ENCODE data around the gene WDFY2.
"Not testable (repeated sequence)": the region's sequence is repeated elsewhere in the genome, so short reads cannot be mapped to it uniquely, and the experiment has no call there.

Gene WDFY2

DNA sequence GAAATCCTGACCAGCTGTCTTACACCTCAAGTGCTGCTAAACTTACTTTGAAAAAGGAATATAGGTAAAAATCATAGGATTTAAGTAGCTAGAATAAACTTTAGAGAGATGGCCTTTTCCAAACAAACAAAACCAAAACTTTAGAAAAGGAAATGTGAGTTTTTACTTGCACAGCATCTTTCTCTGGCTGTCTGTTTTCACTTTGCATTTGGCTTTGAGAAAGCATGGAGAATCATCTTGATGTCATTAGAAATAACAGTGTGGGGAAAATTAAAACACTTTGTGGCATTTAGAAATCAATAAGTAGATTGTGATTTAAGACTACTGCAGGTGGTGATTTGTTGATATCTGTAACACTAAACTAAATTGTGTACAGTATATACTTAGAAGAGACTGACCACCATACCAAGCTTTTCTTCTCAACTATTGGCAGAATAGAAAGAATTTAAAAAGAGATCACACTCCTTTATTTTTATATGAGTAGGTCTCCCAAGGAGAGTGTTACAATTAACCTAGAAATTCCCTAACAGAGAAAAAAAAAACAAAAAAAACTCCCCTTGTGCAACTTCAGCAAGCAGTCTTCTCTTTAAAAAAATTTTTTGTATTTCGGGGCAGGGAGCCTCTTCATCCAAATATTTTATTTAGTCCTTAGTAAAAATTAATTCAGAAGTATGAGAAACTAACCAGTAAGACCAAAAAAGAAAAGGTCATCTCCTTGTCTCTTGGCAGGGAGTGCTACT, 6.1 kb downstream of the WDFY2 start:
- WGBS (ENCODE audit: extremely low coverage, insufficient coverage, insufficient read length), result no CpG with 5 or more reads among the region's 1 CpG

DNA sequence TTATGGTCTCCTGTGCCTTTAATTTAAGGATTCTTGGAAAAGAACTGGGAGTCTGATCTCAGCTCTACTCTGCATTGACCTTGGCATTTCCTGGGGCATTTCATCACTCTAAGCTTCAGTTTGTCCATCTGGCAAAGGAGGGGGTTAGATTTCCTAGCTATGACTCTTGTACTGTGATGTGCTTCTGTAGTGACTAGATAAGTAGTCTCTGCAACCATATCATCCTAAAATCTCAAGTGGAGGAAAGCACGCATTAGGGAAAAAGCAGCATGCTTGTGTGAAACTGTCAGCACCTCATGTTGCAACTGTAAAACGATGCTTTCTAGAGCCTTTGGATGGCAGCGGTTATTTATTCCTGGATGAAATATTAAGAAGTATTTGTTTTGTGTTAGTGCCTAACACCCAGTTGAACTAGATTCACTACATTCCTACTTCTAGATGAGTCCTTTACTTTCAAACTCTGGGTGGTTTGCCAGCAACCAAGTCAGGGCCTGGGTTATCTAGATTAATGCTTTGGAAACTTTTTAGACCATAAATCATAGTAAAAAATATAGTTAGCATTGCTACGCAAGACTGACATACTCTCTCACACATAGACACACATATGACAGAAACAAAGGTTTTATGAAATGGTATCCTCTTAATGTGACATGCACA, 6.8 kb downstream of the WDFY2 start:
- H3K27ac ChIP-seq (ENCODE audit: low read depth, low read length), result no peak overlapping the region
- no peak overlapping the region for H3K14ac ChIP-seq (ENCODE audit: low read length)
- no peak overlapping the region for H2BK120ac ChIP-seq (ENCODE audit: insufficient read depth, low read length, poor library complexity)
- no peak overlapping the region for H3K4ac ChIP-seq (ENCODE audit: low read depth, low read length)
- H2BK12ac ChIP-seq (ENCODE audit: low read length), result no peak overlapping the region
- H3K36me3 ChIP-seq (ENCODE audit: control insufficient read depth in 1 of 2, insufficient read depth in 2 of 2, low read length in 2 of 2), result peaks cover 0 to 2% of the 10 kb centered on the region in 2 experiments
- no peak overlapping the region for H3K4me3 ChIP-seq (ENCODE audit: low read depth, low read length)
- DNase-seq, result peak; percentile 75 to 95
- H3K9me3 ChIP-seq (ENCODE audit: insufficient read depth, low read depth, low read length), result peaks cover 2% of the 10 kb centered on the region
- WGBS (ENCODE audit: extremely low coverage, insufficient coverage, insufficient read length), result no CpG with 5 or more reads among the region's 4 CpGs
- H3K18ac ChIP-seq (ENCODE audit: low read length), result no peak overlapping the region
- H2AK5ac ChIP-seq (ENCODE audit: low read length), result no peak overlapping the region
- H3K79me1 ChIP-seq (ENCODE audit: low read length), result no peaks in the 10 kb centered on the region
- no peaks in the 10 kb centered on the region for H3K27me3 ChIP-seq (ENCODE audit: insufficient read depth, low read length)
- H4K8ac ChIP-seq (ENCODE audit: low read depth, low read length), result no peak overlapping the region
- H3K4me2 ChIP-seq (ENCODE audit: low read length), result peak overlapping the region; percentile 25
- no peak overlapping the region for H4K12ac ChIP-seq (ENCODE audit: low read depth, low read length)
- H2AFZ ChIP-seq (ENCODE audit: insufficient read depth, low read length, poor library complexity), result no peak overlapping the region
- no peak overlapping the region for H3K9ac ChIP-seq (ENCODE audit: low read length)
- peaks cover 7% of the 10 kb centered on the region for H3K79me2 ChIP-seq (ENCODE audit: control insufficient read depth, insufficient read depth, low read length, poor library complexity)
- peaks cover 6 to 10% of the 10 kb centered on the region in 2 experiments for H3K4me1 ChIP-seq (ENCODE audit: control insufficient read depth in 1 of 2, insufficient read depth in 2 of 2, low read length in 2 of 2)
- no peak overlapping the region for H3K23ac ChIP-seq (ENCODE audit: low read length)
- H2BK5ac ChIP-seq (ENCODE audit: low read depth, low read length, poor library complexity), result no peak overlapping the region
- no peak overlapping the region for H4K91ac ChIP-seq (ENCODE audit: low read depth, low read length)

More for the DNA sequence above, 6.1 kb downstream of the WDFY2 start:
- H3K27ac ChIP-seq (ENCODE audit: low read depth, low read length), result no peak overlapping the region
- H3K9ac ChIP-seq (ENCODE audit: low read length), result no peak overlapping the region
- H3K4me2 ChIP-seq (ENCODE audit: low read length), result peak overlapping the region; percentile 25
- peaks cover 2% of the 10 kb centered on the region for H3K9me3 ChIP-seq (ENCODE audit: insufficient read depth, low read depth, low read length)
- no peak overlapping the region for H4K8ac ChIP-seq (ENCODE audit: low read depth, low read length)
- no peak overlapping the region for H4K12ac ChIP-seq (ENCODE audit: low read depth, low read length)
- H3K4ac ChIP-seq (ENCODE audit: low read depth, low read length), result no peak overlapping the region
- H2BK5ac ChIP-seq (ENCODE audit: low read depth, low read length, poor library complexity), result no peak overlapping the region
- DNase-seq, result no peak
- H3K14ac ChIP-seq (ENCODE audit: low read length), result no peak overlapping the region
- H2BK12ac ChIP-seq (ENCODE audit: low read length), result no peak overlapping the region
- H3K27me3 ChIP-seq (ENCODE audit: insufficient read depth, low read length), result no peaks in the 10 kb centered on the region
- H4K91ac ChIP-seq (ENCODE audit: low read depth, low read length), result no peak overlapping the region
- peaks cover 0 to 2% of the 10 kb centered on the region in 2 experiments for H3K36me3 ChIP-seq (ENCODE audit: control insufficient read depth in 1 of 2, insufficient read depth in 2 of 2, low read length in 2 of 2)
- H2AK5ac ChIP-seq (ENCODE audit: low read length), result no peak overlapping the region
- H2AFZ ChIP-seq (ENCODE audit: insufficient read depth, low read length, poor library complexity), result no peak overlapping the region
- peaks cover 6 to 10% of the 10 kb centered on the region in 2 experiments for H3K4me1 ChIP-seq (ENCODE audit: control insufficient read depth in 1 of 2, insufficient read depth in 2 of 2, low read length in 2 of 2)
- no peak overlapping the region for H3K18ac ChIP-seq (ENCODE audit: low read length)
- H3K79me1 ChIP-seq (ENCODE audit: low read length), result no peaks in the 10 kb centered on the region
- no peak overlapping the region for H3K23ac ChIP-seq (ENCODE audit: low read length)
- H3K79me2 ChIP-seq (ENCODE audit: control insufficient read depth, insufficient read depth, low read length, poor library complexity), result peaks cover 7% of the 10 kb centered on the region
- no peak overlapping the region for H2BK120ac ChIP-seq (ENCODE audit: insufficient read depth, low read length, poor library complexity)
- H3K4me3 ChIP-seq (ENCODE audit: low read depth, low read length), result no peak overlapping the region

DNA sequence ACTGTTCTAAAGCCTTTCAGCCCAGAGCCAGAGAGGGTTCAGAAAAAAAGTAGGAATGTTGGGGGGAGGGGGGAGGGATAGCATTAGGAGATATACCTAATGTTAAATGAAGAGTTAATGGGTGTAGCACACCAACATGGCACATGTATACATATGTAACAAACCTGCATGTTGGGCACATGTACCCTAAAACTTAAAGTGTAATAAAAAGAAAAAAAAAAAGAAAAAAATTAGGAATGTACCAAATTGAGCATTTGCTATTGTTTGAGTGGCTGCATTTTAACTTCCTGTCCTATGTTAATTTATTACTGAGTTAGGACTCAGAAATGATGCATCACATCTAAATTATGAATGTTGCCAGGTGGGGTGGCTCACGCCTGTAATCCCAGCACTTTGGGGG, 7.7 kb downstream of the WDFY2 start:
- H2BK120ac ChIP-seq (ENCODE audit: insufficient read depth, low read length, poor library complexity); H3K4me3 ChIP-seq (ENCODE audit: low read depth, low read length); H3K14ac ChIP-seq (ENCODE audit: low read length); DNase-seq; H4K91ac ChIP-seq (ENCODE audit: low read depth, low read length); H3K36me3 ChIP-seq (ENCODE audit: control insufficient read depth in 1 of 2, insufficient read depth in 2 of 2, low read length in 2 of 2); H3K23ac ChIP-seq (ENCODE audit: low read length); H3K27me3 ChIP-seq (ENCODE audit: insufficient read depth, low read length); H2AK5ac ChIP-seq (ENCODE audit: low read length); H3K18ac ChIP-seq (ENCODE audit: low read length); H2AFZ ChIP-seq (ENCODE audit: insufficient read depth, low read length, poor library complexity); H3K79me2 ChIP-seq (ENCODE audit: control insufficient read depth, insufficient read depth, low read length, poor library complexity); H3K27ac ChIP-seq (ENCODE audit: low read depth, low read length); H3K9ac ChIP-seq (ENCODE audit: low read length); H3K9me3 ChIP-seq (ENCODE audit: insufficient read depth, low read depth, low read length); H2BK5ac ChIP-seq (ENCODE audit: low read depth, low read length, poor library complexity); H3K4me2 ChIP-seq (ENCODE audit: low read length); H4K8ac ChIP-seq (ENCODE audit: low read depth, low read length); H2BK12ac ChIP-seq (ENCODE audit: low read length); H4K12ac ChIP-seq (ENCODE audit: low read depth, low read length); H3K79me1 ChIP-seq (ENCODE audit: low read length): not testable (repeated sequence)
- Histone ChIP-seq H3K4me1 (ENCODE audit: control insufficient read depth in 1 of 2, insufficient read depth in 2 of 2, low read length in 2 of 2) (peaks cover 6 to 14% of the 10 kb centered on the region in 2 experiments), H3K4ac (ENCODE audit: low read depth, low read length) (peak overlapping the region; percentile 69)
- WGBS (ENCODE audit: extremely low coverage, insufficient coverage, insufficient read length), result no CpG with 5 or more reads among the region's 1 CpG

DNA sequence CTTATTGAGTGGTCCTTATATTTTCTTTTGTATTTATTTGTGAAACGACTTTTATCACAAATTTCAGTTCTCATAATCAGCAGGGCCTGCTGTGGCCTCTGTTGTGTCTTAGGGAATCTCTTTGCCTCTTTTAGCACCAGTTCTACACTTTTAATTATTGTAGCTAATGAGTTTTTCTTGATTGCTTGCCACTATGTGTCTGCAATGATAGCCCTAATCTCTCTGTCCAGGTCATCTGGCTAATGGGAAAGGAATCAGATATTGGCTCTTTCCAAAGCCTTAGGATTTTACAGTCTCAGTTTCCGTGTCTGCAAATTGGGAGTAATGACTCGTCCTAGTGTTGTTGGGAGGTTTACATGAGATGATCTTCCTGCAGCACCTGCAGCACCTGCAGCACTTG, 10.2 kb downstream of the WDFY2 start:
- Histone ChIP-seq H3K18ac (ENCODE audit: low read length) (no peak overlapping the region), H2BK5ac (ENCODE audit: low read depth, low read length, poor library complexity) (no peak overlapping the region), H3K4me2 (ENCODE audit: low read length) (no peak overlapping the region), H2AK5ac (ENCODE audit: low read length) (no peak overlapping the region), H2AFZ (ENCODE audit: insufficient read depth, low read length, poor library complexity) (no peak overlapping the region), H3K23ac (ENCODE audit: low read length) (no peak overlapping the region), H3K9ac (ENCODE audit: low read length) (no peak overlapping the region), H3K4ac (ENCODE audit: low read depth, low read length) (peak overlapping the region; percentile 75), H3K9me3 (ENCODE audit: insufficient read depth, low read depth, low read length) (peaks cover 2% of the 10 kb centered on the region), H2BK12ac (ENCODE audit: low read length) (no peak overlapping the region), H3K36me3 (ENCODE audit: control insufficient read depth in 1 of 2, insufficient read depth in 2 of 2, low read length in 2 of 2) (peaks cover 0 to 2% of the 10 kb centered on the region in 2 experiments), H3K4me1 (ENCODE audit: control insufficient read depth in 1 of 2, insufficient read depth in 2 of 2, low read length in 2 of 2) (peaks cover 3 to 8% of the 10 kb centered on the region in 2 experiments), H3K79me1 (ENCODE audit: low read length) (no peaks in the 10 kb centered on the region), H4K8ac (ENCODE audit: low read depth, low read length) (no peak overlapping the region), H3K27me3 (ENCODE audit: insufficient read depth, low read length) (no peaks in the 10 kb centered on the region), H2BK120ac (ENCODE audit: insufficient read depth, low read length, poor library complexity) (no peak overlapping the region), H3K4me3 (ENCODE audit: low read depth, low read length) (no peak overlapping the region), H4K12ac (ENCODE audit: low read depth, low read length) (no peak overlapping the region), H3K27ac (ENCODE audit: low read depth, low read length) (no peak overlapping the region), H4K91ac (ENCODE audit: low read depth, low read length) (no peak overlapping the region), H3K14ac (ENCODE audit: low read length) (no peak overlapping the region), H3K79me2 (ENCODE audit: control insufficient read depth, insufficient read depth, low read length, poor library complexity) (peaks cover 7% of the 10 kb centered on the region)
- DNase-seq, result no peak
- WGBS (ENCODE audit: extremely low coverage, insufficient coverage, insufficient read length), result no CpG with 5 or more reads among the region's 3 CpGs

Data from trophoblast cell (in vitro differentiated cells and primary cell).